ENCODE measurements around the gene MYO5A.
A peak's percentile ranks its signal among the peaks of the same experiment; 100 is the strongest.

MYO5A gene

GRCh38 chr15:52329150-52329549 lies 199.5 kb downstream of the MYO5A start:
- DNase-seq (ENCODE audit: low spot score) = no peak

DNA sequence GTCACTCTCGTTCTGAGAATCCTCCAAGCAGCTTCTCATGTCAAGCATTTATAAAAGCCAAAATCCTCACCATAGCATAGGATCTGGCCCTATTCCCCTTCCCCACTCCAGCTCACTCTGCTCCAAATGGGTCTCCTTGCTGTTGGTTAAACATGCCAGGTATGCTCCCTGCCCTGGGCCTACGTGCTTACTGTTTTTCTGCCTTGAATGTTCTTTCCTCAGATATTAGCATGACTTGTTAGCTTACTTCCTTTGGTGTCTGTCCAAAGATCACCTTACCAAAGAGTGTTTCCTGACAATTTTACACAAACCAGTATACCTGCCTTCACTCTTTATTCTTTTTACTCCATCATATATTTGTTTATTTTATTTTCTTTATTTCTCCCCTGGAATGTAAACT lies 200.0 kb downstream of the MYO5A start:
- DNase-seq (ENCODE audit: low spot score) = no peak

GRCh38 chr15:52326756-52327155 lies 201.9 kb downstream of the MYO5A start:
- DNase-seq (ENCODE audit: low spot score) = peak; percentile 50

DNA sequence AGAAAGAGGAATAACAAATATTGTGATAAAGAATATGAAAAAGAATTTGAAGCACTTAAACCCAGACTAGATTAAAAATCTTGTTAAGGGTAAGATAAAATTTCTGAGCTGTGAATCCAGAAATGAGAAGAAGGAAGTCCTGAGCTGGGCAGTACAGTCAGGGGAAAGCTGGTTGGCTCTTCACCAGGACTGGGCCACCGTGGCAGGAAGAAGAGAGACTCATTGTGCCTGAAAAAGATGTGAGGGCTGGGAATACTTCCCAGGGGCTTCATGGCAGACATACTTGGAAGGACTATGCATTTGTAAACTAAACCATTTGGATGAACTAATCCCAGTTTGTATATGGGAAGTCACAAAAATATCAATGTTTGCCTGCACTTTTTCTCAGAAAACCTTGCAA lies 204.6 kb downstream of the MYO5A start:
- no peak for DNase-seq (ENCODE audit: low spot score)

DNA sequence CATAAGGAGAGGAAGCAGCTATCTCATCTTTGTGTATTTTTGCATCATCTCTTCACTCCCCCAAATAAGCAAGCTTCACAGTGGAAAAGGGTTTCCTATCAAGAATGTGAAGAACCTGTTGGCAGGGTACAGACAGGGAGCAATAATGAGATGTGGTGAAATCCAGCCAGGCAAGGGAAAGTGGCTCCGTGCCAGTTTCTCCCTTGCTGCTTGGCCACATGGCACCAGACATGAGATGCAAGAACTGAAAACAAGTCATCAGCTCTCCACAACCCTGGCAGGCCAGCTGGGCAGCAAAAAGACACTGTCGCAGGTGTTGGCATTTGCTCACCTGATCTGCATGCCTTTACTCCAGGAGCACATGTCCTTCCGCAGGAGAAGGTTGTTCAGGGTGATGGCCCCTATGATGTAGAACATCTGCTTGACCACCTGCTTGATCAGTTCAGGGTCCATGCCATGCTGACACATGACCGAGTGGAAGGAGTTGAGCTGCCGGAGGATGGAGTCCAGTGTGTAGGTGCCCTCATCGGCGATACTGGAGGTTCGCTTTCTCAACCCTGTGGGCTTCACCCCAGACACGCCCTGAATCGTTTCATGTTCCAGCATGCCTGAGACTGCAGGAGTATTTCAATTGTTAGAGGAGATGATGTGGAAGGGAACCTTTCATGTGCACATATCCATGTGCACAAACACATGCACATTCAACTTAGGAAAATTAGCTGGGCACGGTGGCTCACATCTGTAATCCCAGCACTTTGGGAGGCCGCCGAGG lies 209.8 kb downstream of the MYO5A start:
- no peak for DNase-seq (ENCODE audit: low spot score)

GRCh38 chr15:52317688-52318087 lies 211.0 kb downstream of the MYO5A start:
- DNase-seq (ENCODE audit: low spot score) = no peak

DNA sequence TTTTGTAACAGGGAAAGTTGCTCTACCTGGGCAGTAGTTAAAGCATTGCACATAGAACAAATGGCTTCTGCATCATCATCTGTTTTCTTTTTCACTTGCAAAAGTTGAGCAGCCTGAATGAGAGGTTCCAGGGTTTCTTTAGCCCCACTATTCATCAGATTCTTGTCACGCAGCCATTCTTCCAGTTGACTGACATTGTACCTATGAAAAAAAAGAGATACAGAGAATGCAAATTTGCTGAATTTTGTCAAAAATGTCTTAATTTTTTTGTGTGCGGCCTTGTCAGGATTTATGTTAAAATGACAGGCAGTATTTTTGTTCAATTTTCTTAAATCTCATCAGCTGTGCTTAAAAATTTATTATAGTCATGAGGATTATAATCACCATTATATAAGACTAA lies 211.7 kb downstream of the MYO5A start:
- no peak for DNase-seq (ENCODE audit: low spot score)

DNA sequence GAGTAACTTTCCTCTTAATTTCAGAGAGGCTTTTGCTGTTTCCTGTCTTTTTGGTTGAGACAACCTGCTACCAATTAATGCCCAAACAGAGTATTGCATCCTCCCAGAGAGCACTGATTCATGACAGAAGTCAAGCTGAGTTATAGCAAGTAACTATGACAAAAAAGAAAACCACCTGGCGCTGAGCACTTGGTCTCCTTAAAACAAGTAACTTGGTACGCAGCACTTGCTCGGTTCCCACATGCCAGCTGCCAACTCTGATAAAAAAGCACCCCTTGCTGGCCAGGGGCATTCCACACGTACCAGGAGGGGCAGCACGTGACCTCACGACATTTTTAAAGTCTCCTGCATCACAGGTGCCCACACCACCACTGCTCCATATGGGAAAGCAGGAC lies 219.5 kb downstream of the MYO5A start:
- DNase-seq (ENCODE audit: low spot score) = no peak

GRCh38 chr15:52308446-52309153 lies 220.1 kb downstream of the MYO5A start:
- DNase-seq (ENCODE audit: low spot score) = no peak

GRCh38 chr15:52307847-52308246 lies 220.8 kb downstream of the MYO5A start:
- DNase-seq (ENCODE audit: low spot score) = no peak

- DNase-seq (ENCODE audit: low spot score) = no peak
Measured at GRCh38 chr15:52306270-52306669, 222.4 kb downstream of the MYO5A start.

GRCh38 chr15:52303093-52303772 lies 225.4 kb downstream of the MYO5A start:
- no peak for DNase-seq (ENCODE audit: low spot score)

GRCh38 chr15:52301265-52301847 lies 227.3 kb downstream of the MYO5A start:
- DNase-seq (ENCODE audit: low spot score) = no peak

GRCh38 chr15:52295421-52296001 lies 233.2 kb downstream of the MYO5A start, which contains the start of gene MYO5C:
TSS of gene MYO5C (minus strand) at chr15:52295804. CDS start at chr15:52295636, 168 bp downstream.
- no peak for DNase-seq (ENCODE audit: low spot score)

DNA sequence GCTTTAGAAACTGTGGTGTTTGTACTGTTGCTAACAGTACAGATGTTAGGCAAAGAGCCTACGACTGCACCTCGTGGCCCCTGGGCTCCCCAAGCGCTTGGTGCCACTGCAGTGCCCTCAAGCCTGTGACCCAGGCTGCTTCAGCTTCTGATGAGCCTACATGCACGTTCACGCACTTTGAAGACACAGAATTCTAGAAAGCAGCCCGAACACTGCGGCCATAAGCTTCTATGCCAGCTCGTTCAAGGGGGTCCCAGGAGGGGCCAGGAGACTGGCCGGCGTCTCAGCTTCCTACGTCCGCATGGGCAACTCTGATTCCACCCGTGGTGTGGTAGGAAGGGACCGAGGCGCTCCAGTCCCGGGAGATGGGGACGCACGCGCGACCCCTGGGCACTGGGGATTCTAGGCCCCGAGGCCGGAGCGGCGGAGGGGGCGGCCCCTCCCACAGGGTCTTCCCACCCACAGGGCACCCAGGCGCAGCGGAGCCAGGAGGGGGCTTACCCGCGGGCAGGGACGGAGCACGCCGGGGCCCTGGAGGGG lies 233.7 kb downstream of the MYO5A start:
- DNase-seq (ENCODE audit: low spot score) = no peak

GRCh38 chr15:52292780-52293392 lies 235.8 kb downstream of the MYO5A start:
- DNase-seq (ENCODE audit: low spot score) = no peak

GRCh38 chr15:52291204-52291603 lies 237.5 kb downstream of the MYO5A start:
- no peak for DNase-seq (ENCODE audit: low spot score)

DNA sequence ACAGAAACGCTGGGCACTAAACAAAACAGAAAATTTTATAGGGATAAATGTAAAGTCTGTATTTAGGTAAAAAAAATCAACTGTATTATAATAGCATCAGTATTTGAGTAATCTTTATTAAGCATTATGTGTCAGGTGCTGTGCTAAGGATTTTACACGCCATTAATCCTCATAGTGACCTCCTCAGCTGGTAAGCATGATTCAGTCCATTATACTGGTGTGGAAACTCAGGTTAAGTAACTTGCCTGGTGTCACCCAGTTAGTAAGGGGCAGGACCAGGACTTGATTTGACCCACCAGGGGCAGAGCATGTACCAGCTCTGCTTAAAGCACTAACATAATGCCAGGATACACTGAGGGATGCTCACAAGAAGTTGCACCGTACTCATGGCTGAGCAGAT lies 237.9 kb downstream of the MYO5A start:
- no peak for DNase-seq (ENCODE audit: low spot score)

DNA sequence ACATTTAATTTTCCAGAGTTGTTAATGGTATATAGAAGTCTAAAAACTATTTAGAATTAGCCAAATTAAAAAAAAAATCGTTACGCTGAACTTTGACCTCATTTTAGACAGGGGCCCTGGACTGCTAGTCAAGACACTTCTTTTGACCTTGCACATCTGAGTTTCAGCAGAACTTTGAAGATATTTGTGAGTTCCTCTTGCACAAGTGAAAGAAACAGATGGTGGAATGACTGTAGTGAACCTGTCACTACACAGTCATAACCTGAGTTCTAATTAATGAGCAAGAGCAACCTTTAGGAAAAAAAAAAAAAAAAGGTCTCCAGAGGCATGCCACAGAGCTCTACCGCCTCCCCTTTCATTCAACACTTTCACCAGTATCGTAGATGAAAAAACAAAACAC lies 238.4 kb downstream of the MYO5A start:
- DNase-seq (ENCODE audit: low spot score) = no peak

- no peak for DNase-seq (ENCODE audit: low spot score)
Measured at GRCh38 chr15:52289629-52290081, 239.0 kb downstream of the MYO5A start.

GRCh38 chr15:52288986-52289385 lies 239.7 kb downstream of the MYO5A start:
- DNase-seq (ENCODE audit: low spot score) = no peak
